H1 (cell line): Measurements from ENCODE around the gene TMEM161B. TPM values are rescaled to one million over a fixed set of nuclear protein-coding genes. Genes with fewer than 3 reads are reported as not detected.

ENCODE experiments used
- CTCF ChIA-PET: fragments of 300-600 bp; sonication (Branson Sonifier 250); formaldehyde crosslinking; loops from one replicate; lab custom pipeline; 2021; ENCODE audit not compliant: partially characterized antibody; lab: Charles Lee
- POLR2A ChIA-PET: fragments of 300-600 bp; sonication (Branson Sonifier 250); formaldehyde crosslinking; loops from one replicate; lab custom pipeline; 2021; ENCODE audit warnings: inconsistent platforms; ENCODE audit not compliant: partially characterized antibody; lab: Charles Lee
- DNase-seq, 2 experiments: peaks; one replicate each; pipeline versions ENCODE4 v3.0.0 to v3.0.0-alpha.2; 2010 to 2022; ENCODE audit warnings: low spot score in 2 of 2, low read depth in 1 of 2, mixed read lengths in 1 of 2
- FAIRE-seq: peaks from 2 replicates; lab custom pipeline; 2011; peaks lifted over from hg19 to GRCh38; lab: Jason Lieb, UNC
- H2AFZ ChIP-seq: 2 replicates; pipeline ENCODE4 v1.8.1; 2012; ENCODE audit warnings: low read length, inconsistent platforms
- H2AK5ac ChIP-seq: 2 replicates; pipeline ENCODE4 v1.6.1; 2013; ENCODE audit warnings: low read depth, low read length
- H2BK120ac ChIP-seq: replicated peaks from 2 replicates; pipeline ENCODE3; 2013; ENCODE audit warnings: low read depth, low read length, inconsistent platforms
- H2BK12ac ChIP-seq: 2 replicates; pipeline ENCODE4 v1.6.1; 2013; ENCODE audit warnings: low read depth, low read length
- H2BK15ac ChIP-seq: 2 replicates; pipeline ENCODE4 v1.6.1; 2013; ENCODE audit warnings: low read length
- H2BK20ac ChIP-seq: 2 replicates; pipeline ENCODE4 v1.6.1; 2013; ENCODE audit warnings: low read length
- H2BK5ac ChIP-seq: 2 replicates; pipeline ENCODE4 v1.6.1; 2013; ENCODE audit warnings: low read depth, low read length
- H3K14ac ChIP-seq: 2 replicates; pipeline ENCODE4 v1.6.1; 2013; ENCODE audit warnings: inconsistent platforms; ENCODE audit not compliant: insufficient read length
- H3K18ac ChIP-seq: 2 replicates; pipeline ENCODE4 v1.6.1; 2013; ENCODE audit warnings: low read length; ENCODE audit errors: extremely low read depth
- H3K23ac ChIP-seq: 2 replicates; pipeline ENCODE4 v1.6.1; 2013; ENCODE audit warnings: inconsistent platforms; ENCODE audit not compliant: insufficient read length
- H3K23me2 ChIP-seq: 2 replicates; pipeline ENCODE4 v1.6.1; 2013; ENCODE audit warnings: low read depth, low read length
- H3K27ac ChIP-seq: 2 replicates; pipeline ENCODE4 v1.6.1; 2011; ENCODE audit warnings: low read depth, low read length, inconsistent platforms
- H3K27me3 ChIP-seq, 4 experiments: replicated peaks in 1 of 4; 1 replicate in 1 of 4; 2 replicates in 3 of 4; pipeline versions ENCODE4 v1.6.1 to v1.8.1; 2011 to 2013; ENCODE audit warnings: low read length in 3 of 4, mild to moderate bottlenecking in 3 of 4, inconsistent platforms in 2 of 4, mixed read lengths in 2 of 4, moderate library complexity in 1 of 4; ENCODE audit not compliant: control insufficient read depth in 3 of 4, insufficient read depth in 3 of 4; ENCODE audit errors: extremely low read depth in 1 of 4
- H3K36me3 ChIP-seq, 4 experiments: 2 replicates each; pipeline versions ENCODE4 v1.6.1 to v1.8.1; 2011 to 2013; ENCODE audit warnings: mild to moderate bottlenecking in 4 of 4, low read length in 3 of 4, moderate library complexity in 2 of 4, control low read depth in 1 of 4, inconsistent platforms in 1 of 4; ENCODE audit not compliant: insufficient read depth in 4 of 4, control insufficient read depth in 2 of 4
- H3K4ac ChIP-seq: replicated peaks from 2 replicates; pipeline ENCODE3; 2013; ENCODE audit warnings: low read length, low read depth, mixed read lengths, inconsistent platforms; ENCODE audit not compliant: insufficient read length
- H3K4me1 ChIP-seq, 4 experiments: replicated peaks in 1 of 4; 1 replicate in 1 of 4; 2 replicates in 3 of 4; pipeline versions ENCODE4 v1.6.1 to v1.8.1; 2011 to 2013; ENCODE audit warnings: low read length in 3 of 4, inconsistent platforms in 2 of 4, mixed read lengths in 1 of 4; ENCODE audit not compliant: insufficient read depth in 4 of 4, control insufficient read depth in 3 of 4
- H3K4me2 ChIP-seq, 2 experiments: 2 replicates each; pipeline versions ENCODE4 v1.6.1 to v1.8.1; 2011 to 2013; ENCODE audit warnings: low read depth in 2 of 2, low read length in 2 of 2, control low read depth in 1 of 2, inconsistent platforms in 1 of 2, mild to moderate bottlenecking in 1 of 2; ENCODE audit not compliant: insufficient read depth in 1 of 2
- H3K4me3 ChIP-seq, 4 experiments: fragments of 200-600, 300-600 bp in 1 of 4; sonication (generic), shearing (Covaris generic), sonication (Bioruptor Twin) in 1 of 4; 2 replicates each; pipeline versions ENCODE4 v1.5.1 to v1.8.1; 2011 to 2016; ENCODE audit warnings: low read length in 4 of 4, low read depth in 3 of 4, control low read depth in 2 of 4, inconsistent platforms in 2 of 4, mild to moderate bottlenecking in 2 of 4, mixed read lengths in 1 of 4, moderate library complexity in 1 of 4; ENCODE audit not compliant: insufficient read depth in 2 of 4; ENCODE audit errors: extremely low read depth in 1 of 4
- H3K56ac ChIP-seq: replicated peaks from 2 replicates; pipeline ENCODE3; 2013; ENCODE audit warnings: low read depth, mild to moderate bottlenecking, mixed read lengths, low read length, inconsistent platforms; ENCODE audit not compliant: insufficient read length
- H3K79me1 ChIP-seq: 2 replicates; pipeline ENCODE4 v1.6.1; 2013; ENCODE audit warnings: low read depth, low read length, control low read depth
- H3K79me2 ChIP-seq, 2 experiments: 2 replicates each; pipeline versions ENCODE4 v1.6.1 to v1.8.1; 2012 to 2013; ENCODE audit warnings: low read length in 2 of 2, mild to moderate bottlenecking in 2 of 2, inconsistent platforms in 1 of 2; ENCODE audit not compliant: insufficient read depth in 2 of 2, control insufficient read depth in 1 of 2
- H3K9ac ChIP-seq, 4 experiments: replicated peaks in 1 of 4; 1 replicate in 1 of 4; 2 replicates in 3 of 4; pipeline versions ENCODE4 v1.6.1 to v1.8.1; 2011 to 2013; ENCODE audit warnings: low read depth in 3 of 4, low read length in 3 of 4, control low read depth in 2 of 4, mild to moderate bottlenecking in 2 of 4, moderate library complexity in 2 of 4, inconsistent platforms in 1 of 4; ENCODE audit errors: extremely low read depth in 1 of 4
- H3K9me3 ChIP-seq, 2 experiments: 2 replicates each; pipeline versions ENCODE4 v1.6.1 to v1.8.1; 2012 to 2013; ENCODE audit warnings: mild to moderate bottlenecking in 2 of 2, moderate library complexity in 2 of 2, control low read depth in 1 of 2, inconsistent platforms in 1 of 2, low read depth in 1 of 2, low read length in 1 of 2, mixed read lengths in 1 of 2; ENCODE audit not compliant: insufficient read depth in 2 of 2
- H4K20me1 ChIP-seq, 2 experiments: replicated peaks in 1 of 2; 2 replicates each; pipeline versions ENCODE3 to v1.8.1; 2011 to 2013; ENCODE audit warnings: inconsistent platforms in 2 of 2, low read length in 2 of 2, mild to moderate bottlenecking in 1 of 2; ENCODE audit not compliant: insufficient read depth in 2 of 2, control insufficient read depth in 1 of 2
- H4K5ac ChIP-seq: 2 replicates; pipeline ENCODE4 v1.6.1; 2013; ENCODE audit warnings: low read length, low read depth, mixed read lengths, inconsistent platforms; ENCODE audit not compliant: insufficient read length
- H4K8ac ChIP-seq: 2 replicates; pipeline ENCODE4 v1.8.0; 2013; ENCODE audit warnings: mild to moderate bottlenecking, moderate library complexity, low read length, inconsistent platforms; ENCODE audit not compliant: insufficient read depth; ENCODE audit errors: extremely low read depth
- H4K91ac ChIP-seq: replicated peaks from 2 replicates; pipeline ENCODE3; 2013; ENCODE audit warnings: low read length, mixed read lengths, inconsistent platforms; ENCODE audit not compliant: insufficient read length
- ATF2 ChIP-seq: IDR thresholded peaks from 2 replicates; pipeline ENCODE4 v1.6.1; 2012; ENCODE audit warnings: low read length, inconsistent platforms
- BCL11A ChIP-seq, 2 experiments: IDR thresholded peaks; one replicate each; pipeline ENCODE4 v1.6.1; 2011; ENCODE audit warnings: low read depth in 2 of 2, low read length in 2 of 2, mild to moderate bottlenecking in 2 of 2
- CTBP2 ChIP-seq: IDR thresholded peaks from 2 replicates; pipeline ENCODE4 v1.7.0; 2011; ENCODE audit warnings: borderline replicate concordance, mild to moderate bottlenecking, moderate library complexity, mixed read lengths, low read length; ENCODE audit not compliant: insufficient read depth, insufficient read length
- FOSL1 ChIP-seq: IDR thresholded peaks from 2 replicates; pipeline ENCODE4 v1.6.1; 2011; ENCODE audit warnings: mild to moderate bottlenecking, low read depth, low read length, moderate library complexity; ENCODE audit not compliant: insufficient read depth
- KDM4A ChIP-seq: IDR thresholded peaks from one replicate; pipeline ENCODE4 v1.7.1; 2012; ENCODE audit warnings: low read depth, mild to moderate bottlenecking, moderate library complexity, low read length, inconsistent platforms; ENCODE audit not compliant: severe bottlenecking
- POU5F1 ChIP-seq: IDR thresholded peaks from 2 replicates; pipeline ENCODE4 v1.6.1; 2011; ENCODE audit warnings: low read depth, mild to moderate bottlenecking, low read length, moderate library complexity
- RAD21 ChIP-seq, 2 experiments: IDR thresholded peaks in 1 of 2; conservative IDR thresholded peaks in 1 of 2; 2 replicates each; pipeline ENCODE4 v1.6.1; 2011; ENCODE audit warnings: low read depth in 2 of 2, low read length in 2 of 2, improper control_type of control experiment in 1 of 2, inconsistent platforms in 1 of 2, mild to moderate bottlenecking in 1 of 2, moderate library complexity in 1 of 2
- SP2 ChIP-seq: IDR thresholded peaks from 2 replicates; pipeline ENCODE4 v1.6.1; 2012; ENCODE audit warnings: mild to moderate bottlenecking, low read length, inconsistent platforms
- SUZ12 ChIP-seq: fragments of 200-600 bp; sonication (generic); IDR thresholded peaks from 2 replicates; pipeline ENCODE4 v1.6.1; 2012; ENCODE audit warnings: mild to moderate bottlenecking, inconsistent platforms, low read length, moderate library complexity, mixed read lengths
- TAF1 ChIP-seq: IDR thresholded peaks from 2 replicates; pipeline ENCODE4 v1.6.1; 2011; ENCODE audit warnings: mild to moderate bottlenecking, low read depth, low read length
- USF2 ChIP-seq: IDR thresholded peaks from 2 replicates; pipeline ENCODE4 v1.6.1; 2011; ENCODE audit warnings: low read length, improper control_type of control experiment
- WGBS, 2 experiments: shearing (Covaris generic) in 1 of 2; methylation state at CpG; one replicate each; pipeline versions ENCODE4 v1.1.6 to v1.1.7; 2013 to 2015; ENCODE audit warnings: low lambda C conversion rate in 2 of 2, mixed read lengths in 2 of 2, inconsistent platforms in 1 of 2, low coverage in 1 of 2, missing lambda C conversion rate in 1 of 2; ENCODE audit not compliant: insufficient replicate concordance in 2 of 2, insufficient coverage in 1 of 2, insufficient read length in 1 of 2; ENCODE audit errors: extremely low coverage in 1 of 2, missing lambda C conversion rate in 1 of 2; 5-methylcytosine and 5-hydroxymethylcytosine counted together
- polyA plus RNA-seq, 7 experiments: library from polyadenylated mRNA; depleted of rRNA in 3 of 7; stranded (reverse) in 5 of 7; unstranded in 2 of 7; fragments of >200 nt in 5 of 7; fragments of 200-250 nt in 2 of 7; gene quantifications; 1 replicate in 5 of 7; 2 replicates in 1 of 7; 4 replicates in 1 of 7; pipeline versions ENCODE4 v1.2.1 to v1.2.3, GENCODE V29; 2011 to 2013; ENCODE audit warnings: missing spikeins in 2 of 7, mixed read lengths in 2 of 7
- total RNA-seq: library from RNA; stranded (reverse); fragmentation: NEBNext Ultra II Directional; extraction: Animal tissue kit (Norgen Biotek cat#: 25700); gene quantifications from 2 replicates; pipeline ENCODE4 v1.2.1, GENCODE V29; 2021

The TMEM161B gene
- total and polyA plus RNA-seq, 2 of the 8 experiments (the other 6 are each of a cell fraction or from before 2014, with no cell fraction given) = 7.4 to 13.8 TPM

GRCh38 chr5:88258636-88259035, 10.0 kb downstream of the TMEM161B start:
- Histone ChIP-seq H3K56ac (no peak overlapping the region), H3K27ac (no peak overlapping the region), H3K23me2 (no peaks in the 10 kb centered on the region), H3K4me3 (no peak overlapping the region), H4K5ac (no peak overlapping the region), H2BK20ac (no peak overlapping the region), H2BK15ac (no peak overlapping the region), H3K79me1 (no peaks in the 10 kb centered on the region), H3K23ac (no peak overlapping the region), H2AFZ (no peak overlapping the region), H4K91ac (no peak overlapping the region), H3K18ac (no peak overlapping the region), H4K20me1 (peaks cover 0 to 1% of the 10 kb centered on the region in 2 experiments), H3K36me3 (no peaks in the 10 kb centered on the region; a peak in 2 of 8 replicates), H3K4me1 (peaks cover 0 to 16% (median 5%) of the 10 kb centered on the region in 4 experiments; a peak in 5 of 7 replicates), H3K79me2 (peaks cover 0 to 92% of the 10 kb centered on the region in 2 experiments; a peak in 3 of 4 replicates), H3K4me2 (no peak overlapping the region), H3K14ac (no peak overlapping the region), H3K9me3 (no peaks in the 10 kb centered on the region), H3K9ac (no peak overlapping the region), H4K8ac (no peak overlapping the region), H2BK120ac (no peak overlapping the region), H3K4ac (no peak overlapping the region), H3K27me3 (no peaks in the 10 kb centered on the region), H2AK5ac (no peak overlapping the region), H2BK5ac (no peak overlapping the region), H2BK12ac (no peak overlapping the region)
- CTCF ChIA-PET = no interaction called here
- WGBS, 2 experiments = 85% methylated on average over 2 of the region's 2 CpGs; no CpG with 5 or more reads in 1 of the 2 experiments
- FAIRE-seq = no peak
- DNase-seq = no peak
- POLR2A ChIA-PET = interaction anchor here (2.7 kb wide), 1 partner anchor 9 kb away, joined by 12 read pairs; the partner anchor contains the start of gene TMEM161B
- TF ChIP-seq ATF2 = no peak
- no peak for TF ChIP-seq RAD21 (IDR thresholded peaks at IDR 0.05 in 1 of 2, conservative IDR thresholded peaks at IDR 0.05 in 1 of 2; ENCODE audit: low read depth in 2 of 2, low read length in 2 of 2)
- TF ChIP-seq TAF1 = no peak
- TF ChIP-seq FOSL1 = no peak
- no peak for TF ChIP-seq BCL11A (IDR thresholded peaks at IDR 0.05; ENCODE audit: low read depth in 2 of 2, low read length in 2 of 2)
- TF ChIP-seq KDM4A = no peak
- TF ChIP-seq CTBP2 = no peak
- TF ChIP-seq SP2 = no peak
- TF ChIP-seq POU5F1 = no peak
- no peak for TF ChIP-seq SUZ12
- TF ChIP-seq USF2 = no peak
